Measurements from ENCODE around the gene EIF5.

GRCh38 chr14:103315941-103316340, 18.1 kb upstream of the EIF5 start:
- TF ChIP-seq POLR2AphosphoS5 (IDR thresholded peaks at IDR 0.05) (no peak), CTCF (IDR thresholded peaks at IDR 0.05) (no peak)
